HG02642 (cell line): ENCODE results near the gene OR56B1.
"Not testable (repeated sequence)": the region's sequence is repeated elsewhere in the genome, so short reads cannot be mapped to it uniquely, and the experiment has no call there.

Source experiments
- ATAC-seq: cut with Tn5 transposase; IDR thresholded peaks from one replicate; pipeline ENCODE4 v1.9.1; 2021; ENCODE audit warnings: mild to moderate bottlenecking; ENCODE audit not compliant: unreplicated experiment, poor library complexity

Gene OR56B1

GRCh38 chr11:5736396-5736795 lies at the start of gene OR56B1:
OR56B1 (plus strand) TSS chr11:5736448; CDS start chr11:5736517, 69 bp downstream.
- no peak for ATAC-seq

DNA sequence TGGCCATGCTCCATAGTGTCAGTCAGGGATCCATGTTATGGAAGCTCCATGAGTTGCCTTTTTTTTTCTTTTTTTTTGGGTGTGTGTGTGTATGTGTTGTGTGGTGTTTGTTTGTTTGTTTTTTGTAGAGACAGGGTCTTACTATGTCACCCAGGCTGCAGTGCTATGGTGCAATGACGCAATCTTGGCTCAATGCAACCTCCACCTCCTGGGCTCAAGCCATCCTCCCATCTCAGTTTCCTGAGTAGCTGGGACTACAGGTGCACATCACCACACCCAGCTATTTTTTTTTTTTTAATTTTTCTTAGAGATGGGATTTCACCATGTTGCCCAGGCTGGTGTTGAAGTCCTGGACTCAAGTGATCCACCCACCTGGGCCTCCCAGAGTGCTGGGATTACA lies 47.8 kb upstream of the OR56B1 start:
- no peak for ATAC-seq

DNA sequence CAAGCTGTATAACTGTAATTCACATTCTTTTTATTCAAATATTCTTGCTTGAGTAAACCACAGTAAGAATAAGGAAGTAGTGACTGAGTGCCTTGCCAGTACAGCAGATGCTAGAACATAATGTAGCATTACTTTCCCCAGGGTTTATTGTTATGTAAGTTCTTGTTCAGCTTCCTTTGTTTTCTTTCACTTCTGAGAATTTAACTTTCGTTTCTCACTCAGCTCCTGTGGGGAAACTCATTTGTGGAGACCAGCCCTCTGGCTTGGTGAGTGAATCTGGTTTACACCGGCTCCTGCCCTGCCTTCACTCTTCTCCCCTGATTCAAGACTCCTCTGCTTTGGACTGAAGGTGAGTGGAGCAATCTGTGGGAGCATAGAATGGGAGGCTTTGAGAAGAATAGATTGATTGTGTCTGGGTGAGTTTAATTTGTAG lies 46.7 kb upstream of the OR56B1 start, which contains the start of gene TRIM22:
TRIM22 (plus strand) TSS at position 240 of the 433 bp plus-strand sequence. CDS start 6,443 bp downstream, outside the sequence.
- peak; percentile 72 for ATAC-seq

DNA sequence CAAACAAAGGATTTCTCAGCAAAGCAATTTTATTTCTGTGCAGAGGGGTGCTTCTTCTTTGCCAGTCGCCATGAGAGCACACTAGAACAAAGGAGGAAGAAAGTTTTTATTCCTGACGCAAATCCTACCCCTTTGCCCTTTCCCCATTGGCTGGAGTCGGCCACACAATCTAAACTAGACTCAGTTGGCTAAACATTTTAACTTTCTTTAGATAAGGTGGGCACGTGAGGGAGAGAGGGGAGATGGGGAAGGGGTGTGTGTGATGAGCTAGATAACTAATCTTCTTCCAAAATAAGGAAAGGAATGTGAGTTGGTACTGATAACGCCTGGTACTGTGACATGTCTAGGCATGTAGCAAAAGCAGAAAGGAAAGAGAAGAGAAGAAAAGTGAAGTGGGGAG lies 46.0 kb upstream of the OR56B1 start:
- no peak for ATAC-seq

DNA sequence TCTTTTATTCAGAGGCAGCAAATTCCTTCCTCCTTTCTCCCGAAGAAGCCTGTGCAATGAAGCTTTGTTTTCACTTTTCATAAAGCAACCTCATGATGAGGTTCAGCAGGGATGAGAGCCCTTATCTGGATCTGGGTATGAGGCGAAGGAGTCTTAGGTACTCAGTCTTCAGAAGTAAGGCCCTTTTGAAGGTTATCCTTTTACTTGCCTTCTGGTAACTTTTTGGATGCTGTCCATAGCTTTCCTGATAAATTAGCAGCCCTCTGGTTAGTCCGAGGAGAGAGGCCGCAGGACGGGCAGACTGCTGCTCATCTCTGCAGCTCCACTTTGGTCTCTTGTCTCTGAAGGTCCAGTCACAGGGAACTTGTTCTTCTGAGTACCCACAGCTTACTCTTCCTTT lies 45.5 kb upstream of the OR56B1 start:
- no peak for ATAC-seq

DNA sequence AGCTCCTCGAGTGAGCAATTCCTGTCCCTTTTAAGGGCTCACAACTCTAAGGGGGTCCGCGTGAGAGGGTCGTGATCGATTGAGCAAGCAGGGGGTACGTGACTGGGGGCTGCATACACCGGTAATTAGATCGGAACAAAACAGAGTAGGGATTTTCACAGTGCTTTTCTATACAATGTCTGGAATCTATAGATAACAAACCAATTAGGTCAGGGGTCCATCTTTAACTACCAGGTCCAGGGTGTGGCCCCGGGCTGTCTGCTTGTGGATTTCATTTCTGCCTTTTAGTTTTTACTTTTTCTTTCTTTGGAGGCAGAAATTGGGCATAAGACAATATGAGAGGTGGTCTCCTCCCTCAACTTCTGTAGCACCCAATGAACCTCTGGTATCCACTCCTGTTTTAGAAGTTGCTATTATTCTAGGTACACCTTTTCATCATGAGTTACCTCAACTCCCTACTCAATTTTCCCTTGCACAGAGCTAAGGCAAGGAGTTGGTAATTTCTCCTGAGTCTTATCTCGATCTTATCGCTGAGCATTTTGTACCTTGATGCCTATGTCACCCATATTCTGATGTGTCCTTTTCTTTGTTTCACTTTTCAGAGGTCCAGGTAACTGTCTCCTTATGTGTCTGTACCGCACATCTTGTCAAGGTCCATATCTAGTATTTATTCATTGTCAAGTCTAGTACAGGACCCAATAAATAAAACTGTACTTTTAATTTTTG lies 44.8 kb upstream of the OR56B1 start:
- ATAC-seq: not testable (repeated sequence)

GRCh38 chr11:5691964-5692361 lies 44.3 kb upstream of the OR56B1 start:
- ATAC-seq: no peak

DNA sequence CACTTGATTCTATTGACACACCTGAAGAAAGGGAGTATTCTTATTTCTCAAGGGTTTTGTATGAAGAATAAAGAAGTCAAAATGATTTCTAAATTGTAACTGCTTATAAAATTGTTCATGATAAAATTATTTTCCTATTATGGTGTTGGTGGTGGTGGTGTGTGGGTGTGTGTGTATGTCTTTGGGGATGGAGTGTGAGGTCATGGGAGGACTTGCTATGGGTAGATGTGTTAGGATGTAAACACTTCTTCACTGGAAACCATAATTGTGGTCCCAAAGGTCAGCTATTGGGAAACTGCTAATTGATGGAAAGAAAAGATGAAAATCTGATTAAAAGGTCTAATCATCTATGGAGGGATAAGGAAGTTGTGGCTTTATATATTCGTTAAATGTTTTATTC lies 41.6 kb upstream of the OR56B1 start:
- no peak for ATAC-seq

DNA sequence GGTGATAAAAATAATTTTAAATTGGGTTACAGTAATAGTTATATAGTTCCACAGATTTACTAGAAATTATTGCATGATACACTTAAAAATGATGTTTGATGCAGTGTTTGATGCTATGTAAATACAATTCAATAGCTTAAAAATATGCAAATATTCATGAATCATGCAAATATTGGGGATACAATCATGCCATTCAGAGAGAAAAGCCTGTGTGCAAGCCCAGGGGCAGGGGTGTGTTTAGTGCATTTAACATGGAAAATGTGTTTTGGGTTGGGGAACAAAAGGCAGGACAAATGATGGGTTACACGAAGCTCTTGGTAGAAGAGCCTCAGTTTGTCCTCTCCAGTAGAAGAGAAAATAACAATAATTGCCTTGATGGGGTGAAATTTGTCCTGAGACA lies 40.7 kb upstream of the OR56B1 start:
- ATAC-seq: no peak

DNA sequence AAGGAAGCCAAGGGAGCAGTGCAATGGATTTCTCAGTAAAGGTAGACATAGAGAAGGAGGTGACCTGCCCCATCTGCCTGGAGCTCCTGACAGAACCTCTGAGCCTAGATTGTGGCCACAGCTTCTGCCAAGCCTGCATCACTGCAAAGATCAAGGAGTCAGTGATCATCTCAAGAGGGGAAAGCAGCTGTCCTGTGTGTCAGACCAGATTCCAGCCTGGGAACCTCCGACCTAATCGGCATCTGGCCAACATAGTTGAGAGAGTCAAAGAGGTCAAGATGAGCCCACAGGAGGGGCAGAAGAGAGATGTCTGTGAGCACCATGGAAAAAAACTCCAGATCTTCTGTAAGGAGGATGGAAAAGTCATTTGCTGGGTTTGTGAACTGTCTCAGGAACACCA lies 40.0 kb upstream of the OR56B1 start:
- ATAC-seq: no peak

DNA sequence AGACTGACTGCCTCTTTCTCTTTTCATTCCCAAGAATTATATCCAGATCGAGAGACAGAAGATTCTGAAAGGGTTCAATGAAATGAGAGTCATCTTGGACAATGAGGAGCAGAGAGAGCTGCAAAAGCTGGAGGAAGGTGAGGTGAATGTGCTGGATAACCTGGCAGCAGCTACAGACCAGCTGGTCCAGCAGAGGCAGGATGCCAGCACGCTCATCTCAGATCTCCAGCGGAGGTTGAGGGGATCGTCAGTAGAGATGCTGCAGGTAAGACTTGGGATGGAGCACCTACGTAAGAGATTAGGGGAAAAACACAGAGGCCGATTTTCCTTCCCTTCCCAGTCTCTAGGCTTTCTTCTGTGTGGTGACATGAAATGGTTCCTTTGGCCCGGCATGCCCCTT lies 38.0 kb upstream of the OR56B1 start:
- ATAC-seq: no peak

GRCh38 chr11:5700421-5701054 lies 35.7 kb upstream of the OR56B1 start:
- no peak for ATAC-seq

DNA sequence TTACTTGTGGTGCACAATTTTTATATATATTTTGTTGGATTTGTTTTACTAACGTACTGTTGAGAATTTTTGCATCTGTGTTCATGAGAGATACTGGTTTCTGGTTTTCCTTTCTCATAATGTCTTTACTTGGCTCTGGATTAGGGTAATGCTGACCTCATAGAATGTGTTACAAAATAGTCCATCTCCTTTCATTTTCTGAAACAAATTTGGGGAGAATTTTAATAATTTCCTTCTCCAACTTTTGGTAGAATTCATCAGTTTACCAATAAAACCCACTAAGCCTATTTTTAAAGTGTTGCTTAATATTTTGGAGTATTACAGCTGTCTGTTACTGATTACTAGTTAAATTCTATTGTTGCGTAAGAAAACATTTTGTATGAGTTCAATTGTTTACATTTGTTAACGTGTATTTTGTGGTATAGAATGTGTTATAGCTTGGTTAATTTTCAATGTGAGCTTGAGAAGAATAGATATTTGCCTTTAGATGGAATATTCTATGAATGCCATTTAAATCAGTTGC lies 35.1 kb upstream of the OR56B1 start:
- ATAC-seq: no peak

DNA sequence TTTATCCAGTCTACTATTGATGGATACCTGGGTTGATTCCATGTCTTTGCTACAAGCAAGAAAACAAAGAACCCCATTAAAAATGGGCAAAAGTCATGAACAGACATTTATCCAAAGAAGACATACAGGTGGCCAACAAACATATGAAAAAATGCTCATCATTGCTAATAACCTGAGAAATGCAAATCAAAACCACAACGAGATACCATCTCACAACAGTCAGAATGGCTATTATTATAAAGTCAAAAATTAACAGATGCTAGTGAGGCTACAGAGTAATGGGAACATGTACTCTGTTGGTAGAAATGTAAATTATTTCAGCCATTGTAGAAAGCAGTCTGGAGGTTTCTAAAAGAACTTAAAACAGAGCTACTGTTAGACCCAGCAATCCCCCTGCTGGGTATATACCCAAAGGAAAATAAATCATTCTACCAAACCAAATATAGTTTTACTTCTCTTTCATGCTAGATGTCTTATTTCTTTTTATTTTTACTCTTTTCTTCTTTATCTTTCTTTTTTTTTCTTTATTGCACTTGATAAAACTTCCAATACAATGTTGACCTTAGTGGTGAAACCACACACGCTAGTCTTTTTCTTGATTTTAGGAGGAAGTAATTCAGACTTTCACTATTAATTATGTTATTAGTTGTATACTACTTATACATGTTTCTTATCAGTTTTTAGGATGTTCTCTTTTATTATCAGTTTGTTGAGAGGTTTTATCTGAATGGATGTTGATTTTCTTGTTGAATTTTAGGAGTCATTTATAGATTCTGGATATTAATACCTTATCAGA lies 32.3 kb upstream of the OR56B1 start:
- peak; percentile 79 for ATAC-seq

DNA sequence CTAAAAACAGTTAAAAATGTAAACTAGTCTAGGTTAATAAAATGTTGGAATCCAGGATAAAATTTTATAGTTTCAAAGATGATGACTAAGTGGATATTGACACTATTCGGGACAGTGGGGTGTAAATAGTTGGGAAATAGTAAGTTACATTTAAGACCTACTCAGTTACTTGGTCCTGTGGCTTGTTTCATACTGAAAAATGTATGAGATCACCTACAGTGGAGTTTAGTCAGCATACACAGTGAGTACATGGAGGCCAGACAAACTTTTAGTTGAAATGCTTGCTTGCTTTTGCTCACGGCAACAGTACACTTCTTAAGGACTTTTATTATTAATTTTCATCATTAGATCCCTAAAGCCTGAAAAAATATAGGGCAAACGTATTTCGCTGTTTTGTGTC lies 30.6 kb upstream of the OR56B1 start:
- no peak for ATAC-seq

GRCh38 chr11:5712507-5712906 lies 23.7 kb upstream of the OR56B1 start:
- ATAC-seq: no peak

GRCh38 chr11:5713695-5714094 lies 22.6 kb upstream of the OR56B1 start:
- no peak for ATAC-seq

DNA sequence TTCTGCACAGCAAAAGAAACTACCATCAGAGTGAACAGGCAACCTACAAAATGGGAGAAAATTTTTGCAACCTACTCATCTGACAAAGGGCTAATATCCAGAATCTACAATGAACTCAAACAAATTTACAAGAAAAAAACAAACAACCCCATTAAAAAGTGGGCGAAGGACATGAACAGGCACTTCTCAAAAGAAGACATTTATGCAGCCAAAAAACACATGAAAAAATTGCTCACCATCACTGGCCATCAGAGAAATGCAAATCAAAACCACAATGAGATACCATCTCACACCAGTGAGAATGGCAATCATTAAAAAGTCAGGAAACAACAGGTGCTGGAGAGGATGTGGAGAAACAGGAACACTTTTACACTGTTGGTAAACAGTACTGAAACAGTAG lies 19.7 kb upstream of the OR56B1 start:
- not testable (repeated sequence) for ATAC-seq

DNA sequence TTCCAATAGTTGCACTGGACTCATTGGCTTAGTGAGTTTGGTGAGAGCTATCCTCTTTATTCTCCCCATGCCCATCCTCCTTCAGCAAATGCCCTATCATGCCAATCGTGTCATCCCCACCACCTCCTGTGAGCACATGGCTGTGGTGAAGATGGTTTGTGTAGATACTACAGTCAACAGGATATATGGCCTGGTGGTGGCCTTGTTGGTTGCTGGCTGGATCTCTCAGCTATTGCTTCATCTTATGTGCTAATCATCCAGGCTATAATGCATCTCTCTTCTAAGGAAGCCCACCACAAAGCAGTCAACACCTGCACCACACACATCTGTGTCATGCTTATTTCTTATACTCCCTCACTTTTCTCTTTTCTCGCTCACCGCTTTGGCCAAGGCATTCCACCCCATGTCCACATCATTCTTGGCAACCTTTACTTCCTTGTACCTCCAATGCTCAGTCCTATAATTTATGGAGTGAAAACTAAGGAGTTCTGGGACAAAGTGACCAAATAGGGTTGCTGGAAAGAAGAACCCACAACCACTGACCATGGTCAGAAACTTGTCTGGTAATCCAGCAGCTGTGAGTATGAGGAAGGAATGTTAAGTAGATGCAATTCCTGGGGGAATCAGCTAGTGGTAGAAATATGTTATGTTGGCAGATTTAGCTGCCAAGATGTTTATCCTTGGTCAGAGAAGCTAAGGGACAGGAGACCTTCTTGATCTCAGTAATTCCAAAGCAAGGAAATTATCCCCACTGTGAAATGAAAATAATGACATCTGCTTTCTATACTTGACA lies 16.3 kb upstream of the OR56B1 start:
- ATAC-seq: no peak

DNA sequence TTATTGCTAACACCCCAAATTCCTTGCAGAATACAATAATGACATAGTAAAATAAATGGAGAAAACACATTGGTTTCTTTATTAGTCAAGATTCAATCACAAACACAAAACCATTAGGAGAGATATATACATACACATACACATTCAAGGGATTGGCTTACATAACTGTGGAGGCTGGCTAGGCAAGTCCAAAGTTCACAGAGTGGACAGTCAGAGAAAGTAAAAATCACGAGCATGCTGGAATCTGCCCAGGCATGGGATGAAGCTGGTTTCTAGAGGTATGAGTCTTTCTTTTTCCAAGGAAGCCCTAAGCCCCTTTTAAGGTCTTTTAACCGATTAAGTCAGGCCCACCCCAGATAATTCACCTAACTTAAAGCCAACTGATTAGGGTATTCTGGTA lies 13.6 kb upstream of the OR56B1 start:
- ATAC-seq: no peak
